H1 (cell line): Measurements from ENCODE around the gene LDB1. TPM values are rescaled to one million over a fixed set of nuclear protein-coding genes. Genes with fewer than 3 reads are reported as not detected.

Source experiments
- ATF2 ChIP-seq: IDR thresholded peaks from 2 replicates; pipeline ENCODE4 v1.6.1; 2012; ENCODE audit warnings: low read length, inconsistent platforms
- CHD7 ChIP-seq: fragments of 300-600 bp; sonication (generic); IDR thresholded peaks from 2 replicates; pipeline ENCODE4 v1.7.1; 2012; ENCODE audit warnings: low read length, moderate library complexity, mild to moderate bottlenecking, inconsistent platforms; ENCODE audit not compliant: insufficient replicate concordance
- EGR1 ChIP-seq: IDR thresholded peaks from 2 replicates; pipeline ENCODE4 v1.6.1; 2011; ENCODE audit warnings: low read depth, low read length, borderline replicate concordance
- NRF1 ChIP-seq: IDR thresholded peaks from 2 replicates; pipeline ENCODE4 v1.6.1; 2011; ENCODE audit warnings: mild to moderate bottlenecking, low read depth, low read length, improper control_type of control experiment
- RXRA ChIP-seq: IDR thresholded peaks from 2 replicates; pipeline ENCODE4 v1.6.1; 2011; ENCODE audit warnings: low read depth, mild to moderate bottlenecking, low read length, moderate library complexity; ENCODE audit not compliant: insufficient read depth
- SUZ12 ChIP-seq: fragments of 200-600 bp; sonication (generic); IDR thresholded peaks from 2 replicates; pipeline ENCODE4 v1.6.1; 2012; ENCODE audit warnings: mild to moderate bottlenecking, inconsistent platforms, low read length, moderate library complexity, mixed read lengths
- USF2 ChIP-seq: IDR thresholded peaks from 2 replicates; pipeline ENCODE4 v1.6.1; 2011; ENCODE audit warnings: low read length, improper control_type of control experiment
- polyA plus RNA-seq, 7 experiments: library from polyadenylated mRNA; depleted of rRNA in 3 of 7; stranded (reverse) in 5 of 7; unstranded in 2 of 7; fragments of >200 nt in 5 of 7; fragments of 200-250 nt in 2 of 7; gene quantifications; 1 replicate in 5 of 7; 2 replicates in 1 of 7; 4 replicates in 1 of 7; pipeline versions ENCODE4 v1.2.1 to v1.2.3, GENCODE V29; 2011 to 2013; ENCODE audit warnings: missing spikeins in 2 of 7, mixed read lengths in 2 of 7
- total RNA-seq: library from RNA; stranded (reverse); fragmentation: NEBNext Ultra II Directional; extraction: Animal tissue kit (Norgen Biotek cat#: 25700); gene quantifications from 2 replicates; pipeline ENCODE4 v1.2.1, GENCODE V29; 2021

Gene LDB1
- total and polyA plus RNA-seq, 2 of the 8 experiments (the other 6 are each of a cell fraction or from before 2014, with no cell fraction given) = 88.4 to 138 TPM

GRCh38 chr10:102067091-102067916 lies 52.9 kb downstream of the LDB1 start (continued):
- no peak for TF ChIP-seq CHD7
- no peak for TF ChIP-seq NRF1
- no peak for TF ChIP-seq EGR1
- no peak for TF ChIP-seq ATF2
- TF ChIP-seq USF2 = no peak
- TF ChIP-seq RXRA = no peak
- no peak for TF ChIP-seq SUZ12
- TF ChIP-seq, all 59 proteins: peak for 0
